Gastroesophageal sphincter (tissue), 4 donors: ENCODE data around the gene MLLT10. TPM values are rescaled to one million over a fixed set of nuclear protein-coding genes. Genes with fewer than 3 reads are reported as not detected.

Experiments used
- ATAC-seq: fragments of 150-250 bp; one replicate; pipeline ENCODE4 v1.9.1; 2016; ENCODE audit warnings: mild to moderate bottlenecking, moderate library complexity
- H3K27ac ChIP-seq, 4 donors: fragments of 200-600 bp; sonication (generic) in 3 of 4; 1 replicate in 3 of 4; 2 replicates in 1 of 4; pipeline ENCODE4 v1.5.1; 2016 to 2019
- H3K27me3 ChIP-seq: fragments of 200-600 bp; sonication (generic); one replicate; pipeline ENCODE4 v1.5.1; 2019
- H3K36me3 ChIP-seq, 2 donors: fragments of 200-600 bp; sonication (generic); one replicate each; pipeline ENCODE4 v1.5.1; 2019; ENCODE audit warnings: control low read depth in 1 of 2
- H3K4me1 ChIP-seq, 3 donors: fragments of 200-600 bp; sonication (generic); 1 replicate in 2 of 3; 2 replicates in 1 of 3; pipeline ENCODE4 v1.5.1; 2016 to 2019; ENCODE audit warnings: control low read depth in 2 of 3
- H3K4me3 ChIP-seq, 2 donors: fragments of 200-600 bp; sonication (generic); one replicate each; pipeline ENCODE4 v1.5.1; 2019; ENCODE audit warnings: mild to moderate bottlenecking in 1 of 2, moderate library complexity in 1 of 2
- H3K9me3 ChIP-seq, 3 donors: fragments of 200-600 bp; sonication (generic); one replicate each; pipeline ENCODE4 v1.5.1; 2017 to 2019; ENCODE audit warnings: control low read depth in 2 of 3
- EP300 ChIP-seq: sonication (generic); formaldehyde crosslinking; IDR thresholded peaks from one replicate; pipeline ENCODE4 v1.6.1; 2017; ENCODE audit warnings: antibody characterized with exemption, mild to moderate bottlenecking
- POLR2A ChIP-seq, 2 donors: fragments of 450-650 bp; IDR thresholded peaks; one replicate each; pipeline ENCODE4 v1.6.1; 2017; ENCODE audit warnings: antibody characterized with exemption in 2 of 2, mild to moderate bottlenecking in 2 of 2, moderate library complexity in 1 of 2
- POLR2AphosphoS5 ChIP-seq: sonication (generic); formaldehyde crosslinking; IDR thresholded peaks from one replicate; pipeline ENCODE4 v1.6.1; 2017; ENCODE audit warnings: antibody characterized with exemption
- WGBS, 2 donors: methylation state at CpG; one replicate each; pipeline ENCODE4 v1.1.5; 2018; ENCODE audit warnings: low coverage in 1 of 2; 5-methylcytosine and 5-hydroxymethylcytosine counted together
- total RNA-seq, 4 donors: library from RNA; depleted of rRNA; stranded (reverse); fragments of >200 nt; gene quantifications; one replicate each; pipeline ENCODE4 v1.1.0, GENCODE V29; 2016
- TF ChIP-seq, protein P1 (sequence below), 4 experiments: fragments of 200-600 bp in 2 of 4; fragments of 450-650 bp in 2 of 4; sonication (generic) in 1 of 4; IDR thresholded peaks; one replicate each; pipeline ENCODE4 v1.5.1; 2017 to 2019; ENCODE audit warnings: antibody characterized with exemption in 4 of 4, mild to moderate bottlenecking in 2 of 4, moderate library complexity in 2 of 4

Gene MLLT10
- total RNA-seq, 4 donors from 2014 or later = 27.2 to 52.1 (median 39.0) TPM

GRCh38 chr10:21650353-21650752 is 116.3 kb downstream of the MLLT10 start:
- Histone ChIP-seq H3K4me1 (no peaks in the 10 kb centered on the region), H3K9me3 (no peaks in the 10 kb centered on the region), H3K36me3 (peaks cover 0 to 18% of the 10 kb centered on the region in 2 donors), H3K4me3 (no peak overlapping the region), H3K27ac (no peak overlapping the region), H3K27me3 (no peaks in the 10 kb centered on the region)
- WGBS, 2 donors = 73 to 84% methylated on average over 2 of the region's 2 CpGs
- TF ChIP-seq EP300 = no peak
- no peak for TF ChIP-seq POLR2AphosphoS5
- TF ChIP-seq POLR2A (IDR thresholded peaks at IDR 0.05) = no peak
- TF ChIP-seq, protein P1, sequence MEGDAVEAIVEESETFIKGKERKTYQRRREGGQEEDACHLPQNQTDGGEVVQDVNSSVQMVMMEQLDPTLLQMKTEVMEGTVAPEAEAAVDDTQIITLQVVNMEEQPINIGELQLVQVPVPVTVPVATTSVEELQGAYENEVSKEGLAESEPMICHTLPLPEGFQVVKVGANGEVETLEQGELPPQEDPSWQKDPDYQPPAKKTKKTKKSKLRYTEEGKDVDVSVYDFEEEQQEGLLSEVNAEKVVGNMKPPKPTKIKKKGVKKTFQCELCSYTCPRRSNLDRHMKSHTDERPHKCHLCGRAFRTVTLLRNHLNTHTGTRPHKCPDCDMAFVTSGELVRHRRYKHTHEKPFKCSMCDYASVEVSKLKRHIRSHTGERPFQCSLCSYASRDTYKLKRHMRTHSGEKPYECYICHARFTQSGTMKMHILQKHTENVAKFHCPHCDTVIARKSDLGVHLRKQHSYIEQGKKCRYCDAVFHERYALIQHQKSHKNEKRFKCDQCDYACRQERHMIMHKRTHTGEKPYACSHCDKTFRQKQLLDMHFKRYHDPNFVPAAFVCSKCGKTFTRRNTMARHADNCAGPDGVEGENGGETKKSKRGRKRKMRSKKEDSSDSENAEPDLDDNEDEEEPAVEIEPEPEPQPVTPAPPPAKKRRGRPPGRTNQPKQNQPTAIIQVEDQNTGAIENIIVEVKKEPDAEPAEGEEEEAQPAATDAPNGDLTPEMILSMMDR (IDR thresholded peaks at IDR 0.05) = no peak
- ATAC-seq = no peak

DNA sequence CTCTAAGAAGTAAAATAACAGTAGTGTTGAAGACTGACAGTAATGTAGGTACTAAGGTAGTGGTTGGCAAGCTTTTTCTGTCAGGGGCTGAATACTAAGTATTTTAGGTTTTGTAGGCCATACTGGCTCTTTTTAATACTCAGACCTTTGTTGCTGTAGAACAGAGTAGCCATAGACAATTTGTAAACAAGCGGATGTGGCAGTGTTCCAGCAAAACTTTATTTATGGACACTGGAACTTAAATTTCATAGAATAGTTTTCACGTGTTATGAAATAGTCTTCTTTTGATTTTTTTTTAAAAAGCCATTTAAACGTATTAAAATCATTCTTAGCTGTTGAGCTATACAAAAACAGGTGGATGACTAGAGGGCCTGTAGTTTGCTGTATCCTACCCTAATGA is 121.2 kb downstream of the MLLT10 start:
- TF ChIP-seq POLR2AphosphoS5 (no peak), POLR2A (IDR thresholded peaks at IDR 0.05) (no peak), EP300 (no peak)
- TF ChIP-seq, protein P1 (IDR thresholded peaks at IDR 0.05) = no peak
- 85 to 86% methylated on average over 3 of the region's 3 CpGs for WGBS, 2 donors
- no peak for ATAC-seq

GRCh38 chr10:21655687-21656086 is 121.7 kb downstream of the MLLT10 start:
- H3K27ac ChIP-seq = no peak overlapping the region
- no peaks in the 10 kb centered on the region for H3K9me3 ChIP-seq
- no peaks in the 10 kb centered on the region for H3K4me1 ChIP-seq
- no peak for ATAC-seq
- TF ChIP-seq POLR2AphosphoS5 (no peak), POLR2A (IDR thresholded peaks at IDR 0.05) (no peak), EP300 (no peak)
- TF ChIP-seq, protein P1 (IDR thresholded peaks at IDR 0.05) = no peak
- H3K4me3 ChIP-seq = no peak overlapping the region
- H3K36me3 ChIP-seq = peaks cover 0 to 14% of the 10 kb centered on the region in 2 donors
- 92 to 96% methylated on average over 4 to 5 of the region's 5 CpGs for WGBS, 2 donors
- no peaks in the 10 kb centered on the region for H3K27me3 ChIP-seq

More for the DNA sequence above, 121.2 kb downstream of the MLLT10 start:
- H3K36me3 ChIP-seq = peaks cover 0 to 14% of the 10 kb centered on the region in 2 donors
- H3K4me3 ChIP-seq = no peak overlapping the region
- no peaks in the 10 kb centered on the region for H3K27me3 ChIP-seq
- H3K9me3 ChIP-seq = no peaks in the 10 kb centered on the region
- no peaks in the 10 kb centered on the region for H3K4me1 ChIP-seq
- H3K27ac ChIP-seq = no peak overlapping the region

GRCh38 chr10:21661087-21661486 is 127.1 kb downstream of the MLLT10 start:
- H3K4me3 ChIP-seq = no peak overlapping the region
- no peak overlapping the region for H3K27ac ChIP-seq
- ATAC-seq = no peak
- peaks cover 0 to 3% of the 10 kb centered on the region in 2 donors for H3K36me3 ChIP-seq
- no peaks in the 10 kb centered on the region for H3K9me3 ChIP-seq
- 88 to 100% methylated on average over 1 of the region's 1 CpG for WGBS, 2 donors
- no peak for TF ChIP-seq POLR2AphosphoS5
- TF ChIP-seq, protein P1 (IDR thresholded peaks at IDR 0.05) = no peak
- TF ChIP-seq POLR2A (IDR thresholded peaks at IDR 0.05) = no peak
- no peaks in the 10 kb centered on the region for H3K27me3 ChIP-seq
- H3K4me1 ChIP-seq = peaks cover 0 to 22% (median 0%) of the 10 kb centered on the region in 3 donors

- H3K36me3 ChIP-seq = peaks cover 0 to 3% of the 10 kb centered on the region in 2 donors
- no peak overlapping the region for H3K27ac ChIP-seq
- peaks cover 0 to 22% (median 0%) of the 10 kb centered on the region in 3 donors for H3K4me1 ChIP-seq
- ATAC-seq = no peak
- H3K27me3 ChIP-seq = no peaks in the 10 kb centered on the region
- H3K9me3 ChIP-seq = no peaks in the 10 kb centered on the region
- TF ChIP-seq POLR2A (IDR thresholded peaks at IDR 0.05) = no peak
- TF ChIP-seq EP300 = no peak
- no peak for TF ChIP-seq POLR2AphosphoS5
- TF ChIP-seq, protein P1 (IDR thresholded peaks at IDR 0.05) = no peak
- 79 to 100% methylated on average over 1 to 3 of the region's 3 CpGs for WGBS, 2 donors
- no peak overlapping the region for H3K4me3 ChIP-seq
Measured at GRCh38 chr10:21661935-21662334, 127.9 kb downstream of the MLLT10 start.
